Ishikawa (cell line): ENCODE measurements around the gene SP5.

Experiments
- CEBPB ChIP-seq: IDR thresholded peaks from 2 replicates; pipeline ENCODE4 v1.6.1; 2012
- CREB1 ChIP-seq: IDR thresholded peaks from 2 replicates; pipeline ENCODE4 v1.6.1; 2012; ENCODE audit warnings: low read depth
- EGR1 ChIP-seq: IDR thresholded peaks from 2 replicates; pipeline ENCODE4 v1.6.1; 2012
- EP300 ChIP-seq: IDR thresholded peaks from 2 replicates; pipeline ENCODE4 v1.6.1; 2012; ENCODE audit warnings: borderline replicate concordance
- FOXM1 ChIP-seq: IDR thresholded peaks from 2 replicates; pipeline ENCODE4 v1.6.1; 2012; ENCODE audit warnings: low read depth, borderline replicate concordance
- NFIC ChIP-seq: IDR thresholded peaks from 2 replicates; pipeline ENCODE4 v1.6.1; 2012
- RAD21 ChIP-seq: IDR thresholded peaks from 2 replicates; pipeline ENCODE4 v1.6.1; 2012; ENCODE audit warnings: low read depth
- REST ChIP-seq: IDR thresholded peaks from 2 replicates; pipeline ENCODE4 v1.6.1; 2012; ENCODE audit warnings: low read depth, mild to moderate bottlenecking
- TAF1 ChIP-seq: IDR thresholded peaks from 2 replicates; pipeline ENCODE4 v1.6.1; 2012; ENCODE audit warnings: low read depth, mild to moderate bottlenecking
- TCF12 ChIP-seq: IDR thresholded peaks from 2 replicates; pipeline ENCODE4 v1.6.1; 2012; ENCODE audit warnings: low read depth
- TEAD4 ChIP-seq: IDR thresholded peaks from 2 replicates; pipeline ENCODE4 v1.6.1; 2012
- USF1 ChIP-seq: IDR thresholded peaks from 2 replicates; pipeline ENCODE4 v1.6.1; 2012
- YY1 ChIP-seq: IDR thresholded peaks from 2 replicates; pipeline ENCODE4 v1.6.1; 2012; ENCODE audit warnings: low read depth
- ZBTB7A ChIP-seq: IDR thresholded peaks from 2 replicates; pipeline ENCODE4 v1.6.1; 2012; ENCODE audit warnings: low read depth
- TF ChIP-seq, protein P1 (sequence below): IDR thresholded peaks from 2 replicates; pipeline ENCODE4 v1.6.1; 2012

Gene SP5

GRCh38 chr2:170675701-170676100 is 39.4 kb upstream of the SP5 start:
- TF ChIP-seq TAF1 = no peak
- TF ChIP-seq TCF12 = no peak
- TF ChIP-seq CEBPB = no peak
- TF ChIP-seq YY1 = no peak
- no peak for TF ChIP-seq EGR1
- no peak for TF ChIP-seq TEAD4
- TF ChIP-seq REST = no peak
- no peak for TF ChIP-seq FOXM1
- TF ChIP-seq ZBTB7A = no peak
- no peak for TF ChIP-seq USF1
- TF ChIP-seq CREB1 = no peak
- no peak for TF ChIP-seq NFIC
- no peak for TF ChIP-seq EP300
- TF ChIP-seq, protein P1, sequence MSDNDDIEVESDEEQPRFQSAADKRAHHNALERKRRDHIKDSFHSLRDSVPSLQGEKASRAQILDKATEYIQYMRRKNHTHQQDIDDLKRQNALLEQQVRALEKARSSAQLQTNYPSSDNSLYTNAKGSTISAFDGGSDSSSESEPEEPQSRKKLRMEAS = no peak

DNA sequence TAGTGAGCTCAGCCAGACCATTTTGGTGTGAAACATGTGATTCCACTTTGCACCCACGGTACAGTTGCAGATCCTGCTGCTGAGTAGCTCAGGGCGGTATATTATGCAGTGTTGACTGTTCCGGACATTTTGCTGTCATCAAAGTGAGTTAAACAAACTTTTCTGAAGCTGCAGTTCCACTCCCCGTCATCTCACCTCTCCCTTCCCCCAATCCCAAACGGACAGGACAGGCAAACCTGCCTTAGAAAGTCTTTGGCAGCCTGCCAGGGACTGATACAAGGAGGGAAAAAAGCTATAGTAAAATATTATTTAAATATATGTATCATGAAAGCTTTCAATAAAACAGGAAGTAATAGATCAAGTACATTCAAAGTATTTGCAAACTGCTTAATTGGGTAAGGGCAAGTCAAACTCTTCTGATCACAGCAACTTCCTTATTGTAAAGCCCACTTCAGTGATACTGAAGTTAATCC is 35.5 kb upstream of the SP5 start:
- peak; percentile 37; the same call in 1 of the 2 replicates for TF ChIP-seq NFIC
- TF ChIP-seq ZBTB7A = no peak

DNA sequence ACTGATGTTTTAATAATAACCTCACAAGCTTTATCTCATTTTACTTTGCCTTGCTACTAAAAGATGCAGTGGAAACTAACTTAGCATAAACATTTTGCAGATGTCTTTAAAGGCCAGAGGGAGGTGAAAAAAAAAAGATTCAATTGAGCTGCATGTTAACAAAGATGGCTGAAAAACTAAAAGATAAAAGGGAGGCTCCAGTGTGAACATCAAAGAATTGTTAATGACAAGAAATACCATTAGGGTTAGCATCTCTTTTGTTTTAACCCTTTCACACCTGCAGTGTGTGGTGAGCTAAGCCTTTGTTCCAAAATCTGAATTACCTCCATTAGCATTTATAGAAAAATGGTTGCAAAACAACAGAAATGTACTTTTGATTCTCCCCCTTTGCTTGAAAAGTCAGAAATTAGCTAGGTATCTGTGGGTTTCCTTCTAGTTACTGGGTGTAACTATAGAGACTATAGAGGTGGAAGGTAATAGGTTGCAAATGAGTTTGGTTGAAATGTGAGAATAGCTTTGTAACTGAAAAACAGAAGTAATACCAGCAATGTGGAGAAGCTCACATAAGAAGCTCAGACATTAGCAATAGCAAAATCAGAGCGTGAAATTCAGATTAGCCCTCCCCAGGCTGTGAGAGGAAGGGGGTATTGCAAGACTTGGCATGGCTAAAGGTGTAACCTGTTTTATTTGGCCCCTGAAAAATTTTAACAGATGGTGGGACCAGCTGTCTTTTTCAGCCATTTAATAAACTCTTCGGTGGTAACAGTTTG is 34.8 kb upstream of the SP5 start:
- TF ChIP-seq, protein P1 = no peak
- TF ChIP-seq ZBTB7A = no peak
- no peak for TF ChIP-seq CEBPB
- no peak for TF ChIP-seq YY1
- TF ChIP-seq USF1 = no peak

DNA sequence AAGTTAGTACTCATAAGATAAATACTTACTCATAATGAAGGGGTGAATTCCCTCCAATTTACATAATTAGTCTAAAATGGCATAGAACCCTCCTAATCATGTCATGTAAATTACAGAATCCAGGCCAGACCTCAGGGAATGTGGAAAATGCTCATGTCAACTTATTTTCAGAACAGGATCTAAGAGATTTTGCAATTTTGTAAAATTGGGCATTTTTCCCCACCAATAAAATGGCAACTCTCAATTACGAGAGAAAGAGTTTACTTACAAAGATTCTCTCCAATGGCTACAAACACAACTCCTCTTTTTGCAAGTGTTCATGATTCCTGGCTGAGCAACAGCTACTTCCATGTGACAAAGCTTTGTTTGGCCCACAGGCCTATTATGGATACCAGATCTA is 33.8 kb upstream of the SP5 start:
- TF ChIP-seq TAF1 (no peak), TCF12 (no peak), REST (no peak), EGR1 (no peak), TEAD4 (no peak), EP300 (no peak), USF1 (no peak), CREB1 (no peak)

- no peak for TF ChIP-seq NFIC
Measured at GRCh38 chr2:170685591-170685990, 29.5 kb upstream of the SP5 start.

DNA sequence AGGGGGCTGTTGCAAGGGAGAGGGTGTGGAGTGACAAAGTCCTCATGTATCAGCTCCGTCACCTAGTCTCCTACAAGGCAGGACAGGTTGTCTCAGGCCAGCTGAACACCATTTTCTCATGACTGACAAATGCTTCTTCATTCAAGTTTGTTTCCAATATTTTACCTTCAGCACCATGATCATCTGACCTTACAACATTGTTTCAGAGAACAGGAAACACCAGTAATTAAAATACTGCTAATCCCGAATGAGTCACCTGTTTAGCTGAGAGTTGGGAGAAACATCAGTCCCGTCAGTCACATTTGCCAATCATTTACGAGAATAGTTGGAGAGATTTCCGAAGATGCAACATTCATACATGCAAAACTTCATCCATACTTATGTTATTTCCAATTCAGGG is 25.7 kb upstream of the SP5 start:
- TF ChIP-seq, protein P1 = no peak
- TF ChIP-seq TAF1 (no peak), EP300 (no peak), TCF12 (no peak), EGR1 (no peak), CREB1 (no peak), RAD21 (no peak), FOXM1 (no peak), YY1 (no peak), ZBTB7A (no peak)
